ENCODE results near the gene RABEP1.

Gene RABEP1

DNA sequence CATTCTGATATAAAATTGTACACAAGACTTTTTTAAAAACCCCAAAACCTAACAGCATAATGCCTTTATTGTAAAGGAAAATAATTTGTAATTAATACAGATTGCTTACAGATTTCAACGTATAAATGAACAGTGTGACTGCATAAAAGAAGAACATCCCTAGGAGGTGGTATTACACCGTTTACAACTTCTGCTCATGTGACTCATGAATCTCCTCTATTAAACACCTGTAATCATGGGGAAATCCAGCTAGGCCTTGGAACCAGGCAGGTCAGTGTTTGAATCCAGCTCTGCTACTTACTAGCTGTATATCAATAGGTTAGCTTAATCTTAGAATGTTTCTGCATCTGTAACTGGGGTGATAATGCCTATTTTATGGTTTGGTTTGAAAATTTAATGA lies 15.2 kb downstream of the RABEP1 start:
- in situ Hi-C loops (cut with MboI; ENCODE audit: low pct_unique_long_range_greater_than_20kb, low sequenced_read_pairs, unreplicated experiment), result no loop called here
- TF ChIP-seq, protein P1, sequence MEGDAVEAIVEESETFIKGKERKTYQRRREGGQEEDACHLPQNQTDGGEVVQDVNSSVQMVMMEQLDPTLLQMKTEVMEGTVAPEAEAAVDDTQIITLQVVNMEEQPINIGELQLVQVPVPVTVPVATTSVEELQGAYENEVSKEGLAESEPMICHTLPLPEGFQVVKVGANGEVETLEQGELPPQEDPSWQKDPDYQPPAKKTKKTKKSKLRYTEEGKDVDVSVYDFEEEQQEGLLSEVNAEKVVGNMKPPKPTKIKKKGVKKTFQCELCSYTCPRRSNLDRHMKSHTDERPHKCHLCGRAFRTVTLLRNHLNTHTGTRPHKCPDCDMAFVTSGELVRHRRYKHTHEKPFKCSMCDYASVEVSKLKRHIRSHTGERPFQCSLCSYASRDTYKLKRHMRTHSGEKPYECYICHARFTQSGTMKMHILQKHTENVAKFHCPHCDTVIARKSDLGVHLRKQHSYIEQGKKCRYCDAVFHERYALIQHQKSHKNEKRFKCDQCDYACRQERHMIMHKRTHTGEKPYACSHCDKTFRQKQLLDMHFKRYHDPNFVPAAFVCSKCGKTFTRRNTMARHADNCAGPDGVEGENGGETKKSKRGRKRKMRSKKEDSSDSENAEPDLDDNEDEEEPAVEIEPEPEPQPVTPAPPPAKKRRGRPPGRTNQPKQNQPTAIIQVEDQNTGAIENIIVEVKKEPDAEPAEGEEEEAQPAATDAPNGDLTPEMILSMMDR (IDR thresholded peaks at IDR 0.05; ENCODE audit: extremely low read depth, insufficient read depth, missing control alignments), result no peak
- no peak for DNase-seq (ENCODE audit: low spot score)

DNA sequence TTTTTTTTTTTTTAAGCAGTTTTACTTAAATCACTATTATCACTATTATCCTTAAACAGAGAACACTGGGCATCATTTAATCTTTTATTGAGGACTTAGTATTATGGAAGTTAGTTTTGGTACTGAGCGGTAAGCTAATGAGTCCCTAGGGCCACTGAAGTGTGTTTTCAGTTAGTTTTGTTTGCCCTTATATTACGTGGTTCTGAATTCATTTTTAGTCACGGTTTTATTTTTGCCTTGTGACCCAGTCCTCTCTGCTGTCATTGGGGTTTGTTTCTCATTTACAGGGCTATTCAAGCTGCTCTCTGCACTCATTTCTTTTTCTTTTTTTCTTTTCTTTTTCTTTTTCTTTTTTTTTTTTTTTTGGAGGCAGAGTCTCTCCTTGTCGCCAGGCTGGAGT lies 17.3 kb downstream of the RABEP1 start:
- TF ChIP-seq, protein P1 (IDR thresholded peaks at IDR 0.05; ENCODE audit: extremely low read depth, insufficient read depth, missing control alignments), result no peak
- DNase-seq (ENCODE audit: low spot score), result no peak
- in situ Hi-C loops (cut with MboI; ENCODE audit: low pct_unique_long_range_greater_than_20kb, low sequenced_read_pairs, unreplicated experiment), result no loop called here

DNA sequence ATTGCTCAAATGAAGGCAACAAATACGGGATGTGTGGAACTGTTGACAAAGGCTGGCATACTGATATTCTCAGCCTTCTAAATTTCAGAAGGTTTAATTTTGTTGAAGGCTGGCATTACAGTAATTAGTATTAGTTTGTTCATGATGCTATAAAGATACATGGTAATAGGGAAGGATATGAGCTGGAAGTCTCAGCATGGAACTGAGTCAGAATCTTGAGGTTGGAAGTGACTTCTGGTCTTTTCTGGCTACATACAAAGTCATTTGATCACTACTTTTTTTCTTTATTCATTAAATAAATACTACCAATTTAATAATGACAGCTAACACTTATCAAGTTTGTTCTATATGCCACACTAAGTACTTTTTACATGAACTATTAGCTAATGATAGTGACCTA lies 22.6 kb downstream of the RABEP1 start:
- in situ Hi-C loops (cut with MboI; ENCODE audit: low pct_unique_long_range_greater_than_20kb, low sequenced_read_pairs, unreplicated experiment), result no loop called here
- no peak for DNase-seq (ENCODE audit: low spot score)
- TF ChIP-seq, protein P1 (IDR thresholded peaks at IDR 0.05; ENCODE audit: extremely low read depth, insufficient read depth, missing control alignments), result no peak

DNA sequence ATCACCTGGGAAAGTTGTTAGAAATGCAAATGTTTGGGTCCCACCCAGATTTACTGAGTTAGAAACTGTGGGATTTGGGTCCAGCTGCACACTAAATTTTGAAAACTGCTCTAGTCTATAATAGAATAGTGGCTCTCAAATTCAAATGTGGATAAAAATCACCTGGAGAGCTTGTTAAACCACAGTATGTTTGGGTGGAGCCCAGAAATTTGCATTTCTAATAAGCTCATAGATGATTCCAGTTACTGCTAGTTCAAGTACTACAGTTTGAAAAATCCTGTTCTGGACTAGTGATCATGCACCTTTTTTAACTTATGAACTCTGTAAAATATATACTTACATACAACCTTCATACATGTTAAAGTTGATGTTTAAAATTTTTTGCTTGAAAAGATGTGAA lies 27.8 kb downstream of the RABEP1 start:
- in situ Hi-C loops (cut with MboI; ENCODE audit: low pct_unique_long_range_greater_than_20kb, low sequenced_read_pairs, unreplicated experiment), result no loop called here
- no peak for DNase-seq (ENCODE audit: low spot score)
- TF ChIP-seq, protein P1 (IDR thresholded peaks at IDR 0.05; ENCODE audit: extremely low read depth, insufficient read depth, missing control alignments), result no peak

DNA sequence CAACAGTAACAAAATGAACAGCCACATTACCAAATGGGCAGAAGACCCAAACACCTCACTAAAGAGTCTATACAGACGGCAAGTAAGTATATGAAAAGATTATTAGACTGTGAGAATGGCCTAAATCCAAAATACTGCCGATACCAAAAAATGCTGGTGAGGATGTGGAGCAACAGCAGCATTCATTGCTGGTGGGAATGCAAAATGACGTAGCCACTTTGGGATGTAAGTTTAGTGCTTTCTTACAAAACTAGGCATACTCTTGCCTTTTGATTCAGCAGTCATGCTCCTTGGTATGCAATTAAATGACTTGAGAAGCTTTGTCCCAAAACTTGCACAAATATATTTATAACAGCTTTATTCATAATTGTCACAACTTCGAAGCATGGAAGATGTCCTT lies 43.8 kb downstream of the RABEP1 start:
- DNase-seq (ENCODE audit: low spot score), result no peak
- in situ Hi-C loops (cut with MboI; ENCODE audit: low pct_unique_long_range_greater_than_20kb, low sequenced_read_pairs, unreplicated experiment), result no loop called here
- TF ChIP-seq, protein P1 (IDR thresholded peaks at IDR 0.05; ENCODE audit: extremely low read depth, insufficient read depth, missing control alignments), result no peak

DNA sequence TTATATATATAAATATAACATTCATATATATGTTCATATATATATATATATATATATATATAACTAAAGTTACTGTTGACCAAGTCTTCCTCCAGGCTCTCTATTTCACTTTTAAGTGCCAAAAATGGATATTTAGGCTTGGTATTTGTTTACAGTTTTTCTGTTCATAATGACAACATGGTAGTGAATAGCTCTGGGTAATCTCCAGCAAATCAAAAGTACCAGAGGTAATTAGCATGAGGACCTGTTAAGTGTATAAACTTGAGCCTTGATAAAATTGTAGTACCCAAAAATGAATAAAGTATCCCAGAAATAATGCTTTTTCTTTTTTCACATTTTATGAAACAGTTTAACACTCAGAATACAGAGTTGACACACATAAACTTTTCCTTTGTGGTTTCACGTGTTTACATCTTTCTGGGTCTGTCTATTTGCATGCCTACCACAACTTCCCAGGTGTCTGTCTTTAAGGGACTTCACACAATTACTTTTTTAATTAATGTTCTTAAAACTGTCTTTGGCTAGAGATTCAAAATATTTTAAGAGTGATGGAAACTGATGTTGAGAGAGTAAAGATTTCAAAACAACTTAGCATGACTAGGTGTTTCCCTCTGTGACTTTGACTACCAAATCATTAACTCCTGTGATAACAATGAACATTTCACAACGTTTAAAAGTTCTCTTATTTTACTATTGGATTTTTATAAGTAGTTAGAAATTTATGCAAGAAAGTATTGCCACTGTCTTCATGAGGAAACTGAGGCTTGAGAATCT lies 47.9 kb downstream of the RABEP1 start:
- in situ Hi-C loops (cut with MboI; ENCODE audit: low pct_unique_long_range_greater_than_20kb, low sequenced_read_pairs, unreplicated experiment), result no loop called here
- DNase-seq (ENCODE audit: low spot score), result no peak
- TF ChIP-seq, protein P1 (IDR thresholded peaks at IDR 0.05; ENCODE audit: extremely low read depth, insufficient read depth, missing control alignments), result no peak

Data from GM13977 (cell line).